NCI-H1694 (cell line): ENCODE results near the gene SLC25A10.
A peak's percentile ranks its signal among the peaks of the same experiment; 100 is the strongest.

Experiments
- DNase-seq: peaks from one replicate; lab custom pipeline; 2025; lab: John Stamatoyannopoulos, UW

SLC25A10 gene

DNA sequence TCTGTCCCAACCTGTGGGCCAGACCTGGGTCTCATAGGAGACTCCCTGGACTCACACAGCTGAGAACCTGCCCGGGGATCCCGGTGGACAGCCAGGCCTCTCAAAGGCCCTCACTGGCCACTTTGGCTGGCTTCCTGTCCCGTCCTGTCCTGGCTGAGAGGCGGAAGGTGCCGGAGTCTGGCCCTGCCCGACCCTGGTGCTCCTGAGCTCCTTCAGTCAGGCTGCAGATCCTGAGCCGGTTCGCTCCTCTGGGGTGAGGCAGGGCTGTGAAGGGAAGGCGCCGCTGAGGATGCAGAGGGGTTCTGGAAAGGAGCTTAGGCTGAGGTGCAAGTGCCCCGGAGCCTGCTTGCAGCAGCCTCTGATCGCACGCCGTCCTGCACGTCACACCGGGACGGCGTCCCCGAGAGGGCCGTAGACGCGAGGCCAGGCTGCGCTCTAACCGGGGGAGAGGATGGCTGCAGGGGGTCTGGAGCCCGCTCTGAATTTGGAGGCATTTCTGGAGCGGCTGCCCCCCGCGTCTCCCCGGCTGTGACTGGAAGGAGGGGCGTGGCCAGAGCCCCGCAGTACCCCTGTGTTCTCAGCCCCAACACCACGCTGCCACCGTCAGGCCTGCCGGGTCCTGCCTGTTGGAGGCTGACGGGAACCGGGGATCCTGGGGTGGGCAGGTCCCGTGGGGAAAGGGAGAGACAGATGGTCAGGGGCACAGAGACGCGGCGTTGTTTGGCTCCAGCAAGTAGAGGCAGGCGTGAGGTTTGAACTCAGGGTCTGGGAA is 24.1 kb upstream of the SLC25A10 start:
- peak; percentile 84 for DNase-seq

DNA sequence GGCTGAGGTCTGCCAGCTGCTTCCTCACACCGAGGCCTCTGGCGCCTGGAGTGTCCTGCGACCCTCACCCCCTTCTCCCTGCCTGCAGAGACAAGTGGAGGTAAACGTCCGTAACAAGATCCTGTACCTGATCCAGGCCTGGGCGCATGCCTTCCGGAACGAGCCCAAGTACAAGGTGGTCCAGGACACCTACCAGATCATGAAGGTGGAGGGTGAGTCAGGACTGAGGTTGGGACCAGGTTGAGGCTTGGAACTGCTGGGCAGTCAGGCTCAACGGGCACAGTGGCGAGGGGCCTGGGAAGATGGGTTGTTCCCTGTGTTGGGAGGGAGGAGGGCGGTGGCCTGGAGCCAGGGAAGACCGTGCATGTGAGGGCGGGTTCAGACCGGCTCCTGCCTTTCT is 23.5 kb upstream of the SLC25A10 start:
- DNase-seq = no peak

DNA sequence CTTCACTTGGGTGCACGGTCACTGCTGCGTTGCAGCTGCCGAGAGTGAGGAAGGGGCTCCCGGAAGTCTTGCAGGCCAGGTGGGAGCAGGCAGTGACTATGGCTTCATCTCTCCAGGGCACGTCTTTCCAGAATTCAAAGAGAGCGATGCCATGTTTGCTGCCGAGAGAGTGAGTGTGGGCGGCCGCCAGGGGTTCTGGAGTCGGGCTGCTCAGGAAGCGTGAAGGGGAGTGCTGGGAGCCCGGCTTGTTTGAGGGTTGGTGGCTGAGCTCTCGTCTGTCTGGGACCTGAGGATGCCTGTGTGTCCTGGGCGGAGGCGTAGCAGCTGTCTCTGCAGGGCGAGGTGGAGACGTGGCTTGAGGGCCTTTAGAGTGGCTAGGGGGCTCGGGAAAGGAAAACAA is 22.0 kb upstream of the SLC25A10 start:
- no peak for DNase-seq

DNA sequence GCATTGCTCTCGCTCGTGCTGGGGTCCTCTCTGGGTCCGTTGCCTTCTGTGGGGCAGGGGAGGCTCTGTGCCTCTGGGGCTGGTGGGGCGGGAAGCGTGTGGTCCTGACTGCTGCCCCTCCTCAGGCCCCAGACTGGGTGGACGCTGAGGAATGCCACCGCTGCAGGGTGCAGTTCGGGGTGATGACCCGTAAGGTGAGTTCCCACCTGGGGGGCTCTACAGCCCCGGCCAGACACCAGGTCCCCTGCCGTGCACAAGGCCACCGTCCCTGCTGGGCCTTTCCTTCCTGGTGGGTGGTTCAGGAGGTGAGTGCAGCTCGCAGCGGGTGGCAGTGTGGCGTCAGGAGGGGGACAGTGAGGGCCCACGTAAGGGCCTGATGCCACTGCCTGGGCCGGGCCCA is 21.5 kb upstream of the SLC25A10 start:
- DNase-seq = no peak

DNA sequence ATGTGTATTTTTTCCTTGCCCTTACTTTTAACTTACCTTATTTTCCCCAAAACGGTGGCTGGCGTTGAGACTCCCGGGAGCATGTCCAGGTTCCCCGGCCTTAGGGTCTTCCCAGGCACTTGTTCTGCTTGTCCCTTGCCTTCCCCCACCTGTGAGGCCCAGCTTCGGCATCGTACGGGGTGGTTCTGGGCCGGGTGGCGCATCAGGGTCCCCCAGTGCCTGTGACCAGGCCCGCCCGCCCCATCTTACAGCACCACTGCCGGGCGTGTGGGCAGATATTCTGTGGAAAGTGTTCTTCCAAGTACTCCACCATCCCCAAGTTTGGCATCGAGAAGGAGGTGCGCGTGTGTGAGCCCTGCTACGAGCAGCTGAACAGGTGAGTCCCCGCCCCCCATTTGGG is 20.9 kb upstream of the SLC25A10 start:
- no peak for DNase-seq

DNA sequence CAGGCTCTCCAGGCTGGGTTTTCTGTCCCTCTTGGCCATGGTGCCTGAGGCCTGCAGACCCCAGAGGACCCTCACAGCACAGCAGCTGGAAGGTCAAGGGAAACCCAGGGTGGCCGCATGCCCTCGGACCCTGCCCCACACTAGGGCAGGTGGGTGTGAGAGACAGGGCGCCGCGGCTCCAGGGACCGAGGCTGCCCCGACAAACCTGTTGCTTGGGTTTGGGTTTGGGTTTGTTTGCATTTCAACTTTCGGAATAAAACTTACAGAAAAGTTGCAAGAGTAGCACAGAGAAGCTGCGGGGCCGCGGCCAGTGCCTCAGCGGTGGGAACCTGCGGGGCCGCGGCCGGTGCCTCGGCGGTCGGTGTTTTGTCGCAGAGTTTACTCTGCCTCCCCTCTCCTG is 20.5 kb upstream of the SLC25A10 start:
- no peak for DNase-seq

DNA sequence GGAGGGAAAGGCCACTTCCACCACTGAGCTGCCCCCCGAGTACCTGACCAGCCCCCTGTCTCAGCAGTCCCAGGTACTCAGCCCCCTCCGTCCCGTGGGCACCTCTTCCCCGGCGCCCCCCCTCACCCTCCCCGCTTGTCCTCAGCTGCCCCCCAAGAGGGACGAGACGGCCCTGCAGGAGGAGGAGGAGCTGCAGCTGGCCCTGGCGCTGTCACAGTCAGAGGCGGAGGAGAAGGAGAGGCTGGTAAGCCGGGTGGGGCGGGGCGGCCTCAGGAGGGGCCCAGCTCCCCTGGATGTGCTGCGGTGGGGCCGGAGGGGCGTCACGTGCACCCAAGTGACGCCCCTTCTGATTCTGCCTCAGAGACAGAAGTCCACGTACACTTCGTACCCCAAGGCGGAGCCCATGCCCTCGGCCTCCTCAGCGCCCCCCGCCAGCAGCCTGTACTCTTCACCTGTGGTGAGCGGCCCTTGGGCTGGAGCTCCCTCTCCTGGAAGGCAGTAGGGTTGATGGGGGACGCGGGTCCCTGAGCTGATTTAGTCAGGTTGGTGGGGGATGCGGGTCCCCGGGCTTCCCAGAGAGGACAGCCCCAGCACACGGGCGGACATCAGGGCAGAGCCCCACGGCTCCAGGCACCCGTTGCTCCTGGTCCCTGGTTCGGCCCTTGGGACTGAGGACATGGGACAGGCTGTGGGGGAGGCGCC is 18.4 kb upstream of the SLC25A10 start:
- DNase-seq = no peak

DNA sequence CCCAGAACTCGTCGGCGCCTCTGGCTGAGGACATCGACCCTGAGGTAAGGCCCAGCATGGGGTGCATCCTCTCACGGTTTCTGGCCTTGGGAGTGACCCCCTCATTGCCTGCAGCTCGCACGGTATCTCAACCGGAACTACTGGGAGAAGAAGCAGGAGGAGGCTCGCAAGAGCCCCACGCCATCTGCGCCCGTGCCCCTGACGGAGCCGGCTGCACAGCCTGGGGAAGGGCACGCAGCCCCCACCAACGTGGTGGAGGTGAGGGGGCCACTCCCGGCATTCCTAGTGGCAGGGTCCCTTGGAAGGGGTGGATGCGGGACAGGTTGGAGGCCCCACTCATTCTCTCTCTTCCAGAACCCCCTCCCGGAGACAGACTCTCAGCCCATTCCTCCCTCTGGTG is 17.3 kb upstream of the SLC25A10 start:
- DNase-seq = no peak

DNA sequence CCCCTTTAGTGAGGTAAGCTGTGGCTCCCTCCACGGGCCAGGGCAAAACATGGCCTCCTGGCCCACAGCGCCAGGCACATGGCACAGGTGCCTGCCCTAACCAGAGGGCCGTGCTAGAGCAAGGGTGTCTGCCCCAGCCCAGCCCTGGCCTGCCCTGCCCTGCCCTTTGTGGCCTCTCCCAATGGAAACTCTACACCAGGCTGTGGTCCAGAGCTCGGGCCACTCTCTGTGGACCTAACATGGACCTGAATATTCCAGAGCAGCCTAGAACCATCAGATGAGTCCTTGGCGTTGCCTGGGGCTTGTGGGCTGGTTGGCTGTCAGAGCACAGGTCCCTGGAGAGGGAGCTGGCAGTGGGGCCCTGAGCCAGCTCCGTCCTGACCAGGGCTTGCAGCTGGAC is 16.9 kb upstream of the SLC25A10 start:
- no peak for DNase-seq

DNA sequence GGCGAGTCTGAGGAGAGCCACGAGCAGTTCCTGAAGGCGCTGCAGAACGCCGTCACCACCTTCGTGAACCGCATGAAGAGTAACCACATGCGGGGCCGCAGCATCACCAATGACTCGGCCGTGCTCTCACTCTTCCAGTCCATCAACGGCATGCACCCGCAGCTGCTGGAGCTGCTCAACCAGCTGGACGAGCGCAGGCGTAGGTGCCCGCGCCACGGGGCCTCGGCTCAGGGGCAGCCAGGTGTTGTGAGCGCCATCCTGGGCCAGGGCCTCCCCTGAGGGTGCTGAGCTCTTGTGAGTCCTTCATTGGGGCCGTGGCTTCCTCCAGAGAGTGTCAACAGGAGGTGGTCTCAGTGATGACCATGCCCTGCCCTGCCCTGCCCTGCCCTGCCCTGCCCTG is 16.3 kb upstream of the SLC25A10 start:
- no peak for DNase-seq

DNA sequence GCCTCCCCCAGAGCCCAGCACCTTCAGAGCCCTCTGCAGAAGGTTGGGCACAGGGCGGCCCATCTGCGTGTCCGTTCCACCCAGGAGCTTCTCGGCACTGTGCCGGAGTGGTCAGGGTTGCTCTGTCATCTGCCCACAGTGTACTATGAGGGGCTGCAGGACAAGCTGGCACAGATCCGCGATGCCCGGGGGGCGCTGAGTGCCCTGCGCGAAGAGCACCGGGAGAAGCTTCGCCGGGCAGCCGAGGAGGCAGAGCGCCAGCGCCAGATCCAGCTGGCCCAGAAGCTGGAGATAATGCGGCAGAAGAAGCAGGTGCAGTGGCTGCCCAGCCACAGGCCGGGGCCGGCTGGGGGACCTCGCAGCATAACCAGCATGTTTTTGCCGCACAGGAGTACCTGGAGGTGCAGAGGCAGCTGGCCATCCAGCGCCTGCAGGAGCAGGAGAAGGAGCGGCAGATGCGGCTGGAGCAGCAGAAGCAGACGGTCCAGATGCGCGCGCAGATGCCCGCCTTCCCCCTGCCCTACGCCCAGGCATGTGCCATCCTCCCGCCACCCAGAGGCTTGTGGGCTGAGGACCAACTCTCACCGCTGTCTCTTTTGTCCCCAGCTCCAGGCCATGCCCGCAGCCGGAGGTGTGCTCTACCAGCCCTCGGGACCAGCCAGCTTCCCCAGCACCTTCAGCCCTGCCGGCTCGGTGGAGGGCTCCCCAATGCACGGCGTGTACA is 15.7 kb upstream of the SLC25A10 start:
- peak; percentile 82 for DNase-seq

DNA sequence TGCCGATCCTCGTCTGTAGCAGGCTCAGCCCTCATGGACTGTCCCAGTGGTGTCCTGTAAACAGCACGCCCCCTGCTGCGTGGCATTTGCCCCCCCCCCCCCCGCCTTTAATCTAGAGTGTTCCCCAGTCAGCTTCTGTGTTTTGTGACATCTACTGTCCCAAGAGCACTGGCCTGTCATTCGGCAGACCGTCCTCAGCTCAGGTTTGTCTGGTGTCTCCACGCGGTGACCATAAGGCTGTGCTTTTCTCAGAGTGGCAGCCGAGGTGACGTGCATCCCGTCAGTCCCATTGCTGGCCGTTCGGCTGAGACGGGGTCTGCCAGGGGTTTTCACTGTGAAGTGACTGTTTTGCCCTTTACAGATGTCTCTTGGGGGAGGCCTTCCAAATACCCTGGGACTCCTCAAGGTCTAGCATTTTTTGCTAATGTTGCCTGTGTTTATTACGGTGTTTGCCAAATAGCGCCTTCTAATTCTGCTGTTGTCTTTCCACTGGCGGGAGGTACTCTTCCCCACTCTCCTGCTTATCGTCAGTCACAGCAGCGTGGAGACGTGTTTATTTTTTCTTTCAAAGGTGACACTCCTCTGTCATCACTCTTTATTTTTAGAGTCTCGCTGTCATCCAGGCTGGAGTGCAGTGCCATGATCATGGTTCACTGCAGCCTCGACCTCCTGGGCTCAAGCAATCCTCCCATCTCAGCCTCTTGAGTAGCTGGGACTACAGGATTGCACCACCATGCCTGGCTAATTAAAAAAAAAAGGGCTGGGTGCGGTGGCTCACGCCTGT is 14.6 kb upstream of the SLC25A10 start:
- no peak for DNase-seq

DNA sequence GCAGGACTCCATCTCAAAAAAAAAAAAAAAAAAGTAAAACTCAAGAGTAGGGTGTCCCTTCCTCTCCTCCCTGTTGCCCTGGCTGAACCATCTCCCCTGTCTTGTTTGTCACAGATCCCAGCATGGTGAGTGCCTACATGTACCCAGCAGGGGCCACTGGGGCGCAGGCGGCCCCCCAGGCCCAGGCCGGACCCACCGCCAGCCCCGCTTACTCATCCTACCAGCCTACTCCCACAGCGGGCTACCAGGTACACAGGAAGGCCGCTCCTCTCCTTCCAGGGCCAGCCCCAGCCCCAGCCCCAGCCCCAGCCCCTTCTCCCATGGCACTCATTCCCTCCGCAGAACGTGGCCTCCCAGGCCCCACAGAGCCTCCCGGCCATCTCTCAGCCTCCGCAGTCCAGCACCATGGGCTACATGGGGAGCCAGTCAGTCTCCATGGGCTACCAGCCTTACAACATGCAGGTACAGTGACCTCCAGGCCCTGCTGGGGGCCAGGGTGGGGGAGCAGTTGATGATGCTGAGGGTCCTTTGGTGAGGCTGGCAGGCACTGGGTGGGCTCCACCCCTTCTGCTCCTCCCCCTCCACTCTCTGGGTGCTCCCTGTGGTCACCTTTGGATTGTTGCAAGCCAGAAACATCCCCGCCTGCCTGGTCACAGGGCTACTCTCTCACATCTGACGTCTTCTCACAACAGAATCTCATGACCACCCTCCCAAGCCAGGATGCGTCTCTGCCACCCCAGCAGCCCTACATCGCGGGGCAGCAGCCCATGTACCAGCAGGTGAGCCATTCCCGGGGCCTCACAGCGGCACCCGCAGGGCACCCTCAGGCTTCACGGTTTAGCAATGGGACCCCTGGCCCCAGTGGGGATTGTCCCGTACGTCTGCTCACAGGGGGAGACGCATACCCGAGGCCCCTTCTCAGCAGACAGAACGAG is 11.5 kb upstream of the SLC25A10 start:
- no peak for DNase-seq

DNA sequence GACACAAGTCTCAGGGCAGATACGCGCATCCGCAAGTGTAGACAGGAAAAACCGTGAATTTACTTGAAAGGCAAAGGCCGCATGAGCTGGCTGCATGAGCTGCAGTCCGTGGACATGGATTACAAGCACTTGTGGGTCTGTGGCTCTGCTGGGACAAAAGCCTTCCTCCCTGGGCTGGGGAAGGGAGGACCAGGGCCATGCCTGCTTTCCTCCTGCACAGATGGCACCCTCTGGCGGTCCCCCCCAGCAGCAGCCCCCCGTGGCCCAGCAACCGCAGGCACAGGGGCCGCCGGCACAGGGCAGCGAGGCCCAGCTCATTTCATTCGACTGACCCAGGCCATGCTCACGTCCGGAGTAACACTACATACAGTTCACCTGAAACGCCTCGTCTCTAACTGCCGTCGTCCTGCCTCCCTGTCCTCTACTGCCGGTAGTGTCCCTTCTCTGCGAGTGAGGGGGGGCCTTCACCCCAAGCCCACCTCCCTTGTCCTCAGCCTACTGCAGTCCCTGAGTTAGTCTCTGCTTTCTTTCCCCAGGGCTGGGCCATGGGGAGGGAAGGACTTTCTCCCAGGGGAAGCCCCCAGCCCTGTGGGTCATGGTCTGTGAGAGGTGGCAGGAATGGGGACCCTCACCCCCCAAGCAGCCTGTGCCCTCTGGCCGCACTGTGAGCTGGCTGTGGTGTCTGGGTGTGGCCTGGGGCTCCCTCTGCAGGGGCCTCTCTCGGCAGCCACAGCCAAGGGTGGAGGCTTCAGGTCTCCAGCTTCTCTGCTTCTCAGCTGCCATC is 10.6 kb upstream of the SLC25A10 start:
- DNase-seq = no peak

DNA sequence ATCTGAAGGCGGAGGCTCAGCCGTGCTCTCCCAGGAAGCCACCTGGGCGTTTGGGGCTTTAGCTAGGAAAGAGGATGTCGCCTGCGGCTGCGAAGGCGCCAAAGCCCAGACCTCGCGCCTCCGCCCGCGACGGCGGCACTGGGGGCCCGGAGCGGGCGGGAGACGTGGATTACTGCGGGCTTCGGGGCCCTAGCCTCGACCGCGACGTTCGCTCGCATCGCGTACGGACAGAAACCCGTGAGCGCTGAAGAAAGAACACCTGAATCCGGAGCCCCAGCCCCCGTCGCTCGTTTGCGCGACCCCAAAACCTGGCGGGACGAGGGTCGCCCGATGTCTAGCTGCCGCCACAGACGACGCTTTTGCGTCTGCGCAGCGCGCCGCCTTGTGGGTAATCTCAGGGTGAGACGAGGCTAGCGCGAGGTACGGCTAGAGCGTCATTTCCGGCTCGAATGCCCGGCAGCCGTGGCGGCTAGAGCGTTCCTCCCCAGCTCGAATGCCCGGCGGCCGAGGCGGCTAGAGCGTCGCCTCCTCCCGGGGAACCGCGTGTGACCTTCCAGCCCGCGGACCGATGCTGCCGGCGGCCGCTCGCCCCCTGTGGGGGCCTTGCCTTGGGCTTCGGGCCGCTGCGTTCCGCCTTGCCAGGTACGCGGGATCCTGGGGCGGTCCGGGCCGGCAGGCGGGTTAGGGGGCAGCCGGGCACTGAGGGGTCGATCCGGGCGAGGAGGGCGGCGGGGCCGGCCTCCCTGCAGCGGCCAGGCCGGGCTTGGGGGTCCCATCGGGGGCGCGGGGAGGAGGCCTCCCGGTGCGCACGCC is 8.9 kb upstream of the SLC25A10 start, which contains the start of gene MRPL12:
MRPL12 (plus strand) TSS at position 434 of the 813 bp plus-strand sequence; CDS start at position 569, 135 bp downstream.
- DNase-seq = peak; percentile 90

DNA sequence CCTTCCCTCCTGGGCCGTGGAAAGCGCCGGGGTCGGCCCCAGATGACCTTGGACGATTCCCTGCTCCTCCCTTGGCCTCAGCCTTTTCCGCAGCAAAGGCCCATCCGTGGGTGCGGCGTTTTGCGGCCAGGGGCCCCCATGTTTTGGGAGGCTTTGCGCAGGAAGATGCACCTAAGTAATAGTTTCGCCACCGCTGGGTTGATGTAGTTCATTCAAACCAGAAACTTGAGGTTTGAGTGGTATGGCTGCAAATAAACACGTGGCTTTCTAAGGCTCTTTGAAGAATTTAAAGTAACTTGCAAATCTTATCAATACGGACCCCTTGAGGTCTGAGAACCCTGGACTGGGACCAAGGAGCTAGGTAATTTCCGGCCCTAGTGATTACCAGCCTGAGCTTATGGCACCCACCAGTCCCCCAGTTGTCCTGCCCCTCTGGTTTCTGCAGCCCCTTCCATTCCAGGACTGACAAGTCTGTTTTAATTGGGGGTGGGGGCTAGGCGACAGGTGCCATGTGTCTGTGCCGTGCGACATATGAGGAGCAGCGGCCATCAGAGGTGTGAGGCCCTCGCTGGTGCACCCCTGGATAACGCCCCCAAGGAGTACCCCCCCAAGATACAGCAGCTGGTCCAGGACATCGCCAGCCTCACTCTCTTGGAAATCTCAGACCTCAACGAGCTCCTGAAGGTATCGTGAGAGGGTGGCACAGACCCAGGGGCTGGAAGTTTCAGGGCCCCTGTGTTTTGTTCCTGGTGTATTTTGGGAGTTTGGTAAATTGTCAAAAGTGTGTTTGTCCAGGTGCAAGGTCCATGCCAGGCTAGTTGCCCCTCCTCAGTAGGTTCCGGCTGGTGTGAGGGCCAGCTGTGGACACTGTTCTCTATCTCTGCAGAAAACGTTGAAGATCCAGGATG is 8.1 kb upstream of the SLC25A10 start:
- no peak for DNase-seq

DNA sequence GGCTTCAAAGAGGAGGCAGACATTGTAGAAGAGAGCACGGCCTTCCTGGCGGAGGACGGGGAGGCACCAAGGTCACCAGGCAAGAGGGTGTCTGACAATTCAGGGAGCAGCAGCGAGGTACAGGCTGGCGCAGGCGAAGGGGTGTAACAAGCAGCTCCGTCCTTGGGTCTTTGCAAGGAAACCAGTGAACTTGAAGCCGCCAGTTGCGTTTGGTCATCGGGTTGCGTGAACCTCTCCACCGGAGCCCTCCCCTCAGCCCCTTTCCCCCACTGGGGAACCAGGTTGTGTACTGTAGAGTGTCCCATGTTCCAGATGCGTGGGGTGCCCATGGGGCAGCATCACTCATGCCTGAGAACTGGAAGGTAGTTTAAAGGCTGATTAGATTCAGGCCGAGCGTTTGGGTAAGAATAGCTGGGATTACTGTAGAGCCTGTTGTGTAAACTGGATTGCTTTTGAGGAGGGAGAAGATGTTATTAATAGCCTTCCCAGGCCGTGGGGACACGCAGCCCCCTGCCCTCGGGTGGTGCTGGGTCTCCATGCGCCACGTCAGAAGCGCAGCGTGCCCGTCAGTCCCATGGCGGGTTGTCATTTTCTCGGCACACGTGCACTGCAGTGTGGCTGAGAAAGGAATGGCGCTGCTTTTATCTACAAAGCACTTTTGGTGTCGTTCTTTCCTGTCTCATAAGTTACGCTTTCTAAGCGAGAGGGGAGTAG is 6.4 kb upstream of the SLC25A10 start:
- no peak for DNase-seq

DNA sequence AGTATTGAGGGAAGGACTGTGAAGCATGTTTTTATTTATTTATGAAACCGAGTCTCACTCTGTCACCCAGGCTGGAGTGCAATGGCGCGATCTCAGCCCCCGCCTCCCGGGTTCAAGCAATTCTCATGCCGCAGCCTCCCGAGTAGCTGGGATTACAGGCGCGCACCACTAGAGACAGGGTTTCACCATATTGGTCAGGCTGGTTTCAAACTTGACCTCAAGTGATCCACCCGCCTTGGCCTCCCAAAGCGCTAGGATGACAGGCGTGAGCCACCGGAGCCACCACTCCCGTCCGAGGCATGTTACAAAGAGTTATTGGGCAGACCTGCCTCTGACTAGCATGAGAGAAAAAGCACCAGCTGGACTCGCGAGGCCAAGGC is 5.9 kb upstream of the SLC25A10 start:
- DNase-seq = no peak
